ENCODE data around the gene EZH1.

DNA sequence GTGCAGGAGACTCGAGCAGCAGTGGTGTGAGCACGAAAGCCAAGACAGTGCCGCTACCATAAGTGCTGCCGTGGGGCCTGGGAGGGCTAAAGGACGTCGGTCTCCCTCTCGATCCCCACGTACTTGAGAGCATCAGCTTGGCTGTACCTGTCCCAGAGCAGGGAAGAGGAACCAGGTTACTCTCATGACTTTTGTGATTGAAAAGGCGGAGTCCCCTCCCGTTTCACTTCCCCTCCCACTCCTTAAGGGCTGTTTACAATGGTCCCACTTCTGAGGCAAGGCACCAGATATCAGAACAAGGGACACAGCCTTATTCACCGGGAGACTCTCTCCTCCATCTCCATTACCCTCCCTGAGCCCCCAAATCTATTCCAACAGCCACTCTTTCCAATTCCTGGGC, 42.4 kb downstream of the EZH1 start:
- TF ChIP-seq POLR2A (IDR thresholded peaks at IDR 0.05) (no peak), POLR2AphosphoS5 (IDR thresholded peaks at IDR 0.05; ENCODE audit: insufficient read depth in 1 of 2, low read depth in 1 of 2) (no peak)
- TF ChIP-seq, protein P1, sequence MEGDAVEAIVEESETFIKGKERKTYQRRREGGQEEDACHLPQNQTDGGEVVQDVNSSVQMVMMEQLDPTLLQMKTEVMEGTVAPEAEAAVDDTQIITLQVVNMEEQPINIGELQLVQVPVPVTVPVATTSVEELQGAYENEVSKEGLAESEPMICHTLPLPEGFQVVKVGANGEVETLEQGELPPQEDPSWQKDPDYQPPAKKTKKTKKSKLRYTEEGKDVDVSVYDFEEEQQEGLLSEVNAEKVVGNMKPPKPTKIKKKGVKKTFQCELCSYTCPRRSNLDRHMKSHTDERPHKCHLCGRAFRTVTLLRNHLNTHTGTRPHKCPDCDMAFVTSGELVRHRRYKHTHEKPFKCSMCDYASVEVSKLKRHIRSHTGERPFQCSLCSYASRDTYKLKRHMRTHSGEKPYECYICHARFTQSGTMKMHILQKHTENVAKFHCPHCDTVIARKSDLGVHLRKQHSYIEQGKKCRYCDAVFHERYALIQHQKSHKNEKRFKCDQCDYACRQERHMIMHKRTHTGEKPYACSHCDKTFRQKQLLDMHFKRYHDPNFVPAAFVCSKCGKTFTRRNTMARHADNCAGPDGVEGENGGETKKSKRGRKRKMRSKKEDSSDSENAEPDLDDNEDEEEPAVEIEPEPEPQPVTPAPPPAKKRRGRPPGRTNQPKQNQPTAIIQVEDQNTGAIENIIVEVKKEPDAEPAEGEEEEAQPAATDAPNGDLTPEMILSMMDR (IDR thresholded peaks at IDR 0.05): no peak
